ENCODE data around the gene STRAP. TPM values are rescaled to one million over a fixed set of nuclear protein-coding genes. Genes with fewer than 3 reads are reported as not detected.
A peak's percentile ranks its signal among the peaks of the same experiment; 100 is the strongest.

The STRAP gene
- total RNA-seq, 1 experiment from 2014 or later, result 210 TPM

DNA sequence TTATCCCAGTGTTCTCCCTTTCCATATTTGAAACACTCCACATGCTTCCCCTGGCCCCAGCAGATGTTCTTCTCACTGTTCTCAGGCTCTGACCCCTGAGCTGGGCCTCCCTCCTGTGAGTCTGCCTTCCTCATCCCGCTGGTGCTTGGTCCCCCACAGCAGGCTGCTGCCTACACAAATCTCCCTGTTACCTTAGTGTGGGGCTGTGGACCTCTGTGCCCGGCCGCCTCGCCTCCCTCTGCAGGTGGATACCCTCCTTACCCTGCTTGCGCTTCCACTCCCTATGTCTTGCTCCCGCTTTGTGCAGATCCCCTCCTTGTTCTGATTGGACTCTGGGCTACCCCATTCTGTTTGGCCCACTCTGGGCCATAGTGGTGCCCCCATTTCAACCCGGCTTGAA, 35.9 kb downstream of the STRAP start:
- Histone ChIP-seq H3K79me2 (ENCODE audit: insufficient read depth, low read length) (no peaks in the 10 kb centered on the region; the same call in 1 of the 2 replicates), H3K9ac (ENCODE audit: extremely low read depth, insufficient read length, low read length) (no peak overlapping the region), H2BK15ac (ENCODE audit: low read depth, low read length) (no peak overlapping the region), H4K20me1 (ENCODE audit: control insufficient read depth, insufficient read depth, insufficient read length) (no peaks in the 10 kb centered on the region), H3T11ph (ENCODE audit: low read length) (no peak overlapping the region), H3K23me2 (ENCODE audit: insufficient read length, low read depth, low read length, poor library complexity, severe bottlenecking) (no peaks in the 10 kb centered on the region), H2BK120ac (ENCODE audit: low read depth, low read length, poor library complexity, severe bottlenecking) (no peak overlapping the region), H2BK5ac (ENCODE audit: insufficient read length, low read length) (no peak overlapping the region), H3K18ac (ENCODE audit: insufficient read length, low read depth, low read length) (no peak overlapping the region), H4K8ac (replicated peaks; ENCODE audit: insufficient read length, low read depth, low read length) (no peak overlapping the region), H3K4ac (ENCODE audit: low read depth, low read length) (no peak overlapping the region), H3K14ac (ENCODE audit: insufficient read depth, low read length) (no peak overlapping the region), H3K23ac (ENCODE audit: insufficient read length, low read depth, low read length) (no peak overlapping the region), H2BK12ac (ENCODE audit: insufficient read length, low read depth, low read length) (no peak overlapping the region), H2BK20ac (ENCODE audit: low read depth, low read length, poor library complexity, severe bottlenecking) (no peak overlapping the region), H3K56ac (ENCODE audit: insufficient read length, low read depth, low read length) (no peak overlapping the region), H3K27ac (ENCODE audit: insufficient read length, low read depth, low read length) (no peak overlapping the region), H3K4me1 (ENCODE audit: insufficient read depth, low read length) (no peaks in the 10 kb centered on the region), H3K79me1 (ENCODE audit: insufficient read depth, low read depth, low read length, poor library complexity, severe bottlenecking) (no peaks in the 10 kb centered on the region), H4K5ac (ENCODE audit: insufficient read length, low read depth, low read length) (no peak overlapping the region), H3K4me2 (ENCODE audit: insufficient read depth, insufficient read length, low read length) (no peak overlapping the region), H2AK5ac (ENCODE audit: insufficient read length, low read length) (no peak overlapping the region), H4K91ac (ENCODE audit: insufficient read length, low read depth, low read length) (no peak overlapping the region), H2AFZ (ENCODE audit: low read length) (no peak overlapping the region), H3K9me3 (ENCODE audit: control insufficient read depth, low read depth, low read length) (no peaks in the 10 kb centered on the region), H3K27me3 (ENCODE audit: insufficient read depth, low read length) (no peaks in the 10 kb centered on the region)
- Mint-ChIP-seq H3K4me3 (no peak overlapping the region), H3K36me3 (ENCODE audit: insufficient read depth in 1 of 3, low read depth in 3 of 3) (no peaks in the 10 kb centered on the region; a peak in 1 of 7 replicates), H3K27ac (peak overlapping the region in 1 of 3 experiments; percentile 3; a peak in 1 of 7 replicates), H3K4me1 (peaks cover 20 to 33% of the 10 kb centered on the region in 2 experiments; a peak in 3 of 4 replicates), H3K27me3 (ENCODE audit: low read depth) (no peaks in the 10 kb centered on the region; the same call in 1 of the 2 replicates), H3K9me3 (no peaks in the 10 kb centered on the region)
- DNase-seq, result no peak
- WGBS (ENCODE audit: extremely low coverage, insufficient read length, low lambda C conversion rate), result no CpG with 5 or more reads among the region's 7 CpGs
- TF ChIP-seq, protein P1, sequence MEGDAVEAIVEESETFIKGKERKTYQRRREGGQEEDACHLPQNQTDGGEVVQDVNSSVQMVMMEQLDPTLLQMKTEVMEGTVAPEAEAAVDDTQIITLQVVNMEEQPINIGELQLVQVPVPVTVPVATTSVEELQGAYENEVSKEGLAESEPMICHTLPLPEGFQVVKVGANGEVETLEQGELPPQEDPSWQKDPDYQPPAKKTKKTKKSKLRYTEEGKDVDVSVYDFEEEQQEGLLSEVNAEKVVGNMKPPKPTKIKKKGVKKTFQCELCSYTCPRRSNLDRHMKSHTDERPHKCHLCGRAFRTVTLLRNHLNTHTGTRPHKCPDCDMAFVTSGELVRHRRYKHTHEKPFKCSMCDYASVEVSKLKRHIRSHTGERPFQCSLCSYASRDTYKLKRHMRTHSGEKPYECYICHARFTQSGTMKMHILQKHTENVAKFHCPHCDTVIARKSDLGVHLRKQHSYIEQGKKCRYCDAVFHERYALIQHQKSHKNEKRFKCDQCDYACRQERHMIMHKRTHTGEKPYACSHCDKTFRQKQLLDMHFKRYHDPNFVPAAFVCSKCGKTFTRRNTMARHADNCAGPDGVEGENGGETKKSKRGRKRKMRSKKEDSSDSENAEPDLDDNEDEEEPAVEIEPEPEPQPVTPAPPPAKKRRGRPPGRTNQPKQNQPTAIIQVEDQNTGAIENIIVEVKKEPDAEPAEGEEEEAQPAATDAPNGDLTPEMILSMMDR (conservative IDR thresholded peaks at IDR 0.05), result no peak
